EL (cell line): ENCODE data around the gene WBP1.

Experiments
- DNase-seq: peaks from one replicate; pipeline ENCODE4 v3.0.0-alpha.2; 2016

Gene WBP1

DNA sequence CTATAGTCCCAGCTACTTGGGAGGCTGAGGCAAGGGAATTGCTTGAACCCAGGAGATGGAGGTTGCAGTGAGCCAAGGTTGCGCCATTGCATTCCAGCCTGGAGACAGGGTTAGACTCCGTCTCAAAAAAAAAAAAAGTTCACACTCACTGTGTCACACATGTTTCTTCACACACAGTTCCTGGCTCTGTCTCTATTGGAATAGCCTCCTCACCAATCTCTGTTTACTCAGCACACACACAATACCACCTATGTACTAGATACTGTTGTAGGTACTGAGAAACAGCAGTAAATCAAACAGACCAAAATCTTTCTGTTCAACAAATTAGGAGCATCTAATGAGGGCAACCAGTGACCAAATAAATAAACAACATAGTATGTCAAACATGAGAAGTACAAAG lies 27.9 kb downstream of the WBP1 start:
- DNase-seq = no peak

DNA sequence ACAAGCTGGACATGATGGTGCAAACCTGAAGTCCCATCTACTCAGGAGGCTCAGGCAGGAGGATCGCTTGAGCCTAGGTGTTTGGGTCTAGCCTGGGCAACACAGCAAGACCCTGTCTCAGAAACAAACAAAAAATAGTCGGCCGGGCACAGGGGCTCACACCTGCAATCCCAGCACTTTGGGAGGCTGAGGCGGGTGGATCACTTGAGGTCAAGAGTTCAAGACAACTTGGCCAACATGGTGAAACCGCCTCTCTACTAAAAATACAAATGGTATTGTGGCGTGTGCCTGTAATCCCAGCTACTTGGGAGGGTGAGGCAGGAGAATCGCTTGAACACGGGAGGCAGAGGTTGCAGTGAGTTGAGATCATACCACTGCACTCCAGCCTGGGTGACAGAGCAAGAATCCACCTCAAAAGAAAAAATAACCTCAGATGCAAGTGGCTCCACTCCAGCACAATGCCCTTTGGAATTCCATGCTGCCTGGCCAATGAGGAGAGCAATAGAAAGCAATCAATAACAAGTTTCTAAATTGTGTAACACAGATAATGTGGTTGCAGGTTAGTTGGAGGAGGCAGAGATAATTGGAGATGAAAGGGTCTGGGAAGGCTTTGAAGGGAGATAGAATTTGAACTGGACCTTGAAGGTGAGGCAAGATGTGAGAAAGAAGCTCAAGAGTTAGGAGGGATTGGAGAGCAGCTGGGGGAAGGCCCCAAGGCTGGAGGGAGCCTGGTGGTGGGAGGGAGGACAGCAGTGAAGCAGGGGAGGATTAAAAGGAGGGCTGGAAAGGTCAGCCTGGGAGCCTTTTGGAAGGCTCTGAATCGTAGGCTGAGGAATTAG lies 30.6 kb downstream of the WBP1 start:
- no peak for DNase-seq

DNA sequence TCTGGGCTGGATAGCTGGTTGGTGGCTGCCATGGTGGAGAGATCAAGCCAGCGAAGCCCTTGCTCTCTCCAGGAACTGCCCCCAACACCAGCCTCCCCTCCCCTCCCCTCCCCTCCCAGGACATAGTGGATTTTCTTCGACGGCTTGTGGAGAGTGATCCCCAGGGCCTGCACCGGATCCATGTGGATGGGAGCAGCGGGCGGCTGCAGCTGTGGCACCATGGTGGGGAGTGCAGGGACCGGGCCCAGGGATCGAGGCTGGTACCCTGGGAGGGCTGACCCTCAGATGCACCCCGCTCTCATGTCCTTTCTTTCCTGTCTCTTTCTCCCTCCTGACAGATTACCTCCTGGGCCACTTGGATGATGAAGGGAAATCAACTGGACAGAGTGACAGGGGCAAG lies 31.7 kb downstream of the WBP1 start:
- no peak for DNase-seq

DNA sequence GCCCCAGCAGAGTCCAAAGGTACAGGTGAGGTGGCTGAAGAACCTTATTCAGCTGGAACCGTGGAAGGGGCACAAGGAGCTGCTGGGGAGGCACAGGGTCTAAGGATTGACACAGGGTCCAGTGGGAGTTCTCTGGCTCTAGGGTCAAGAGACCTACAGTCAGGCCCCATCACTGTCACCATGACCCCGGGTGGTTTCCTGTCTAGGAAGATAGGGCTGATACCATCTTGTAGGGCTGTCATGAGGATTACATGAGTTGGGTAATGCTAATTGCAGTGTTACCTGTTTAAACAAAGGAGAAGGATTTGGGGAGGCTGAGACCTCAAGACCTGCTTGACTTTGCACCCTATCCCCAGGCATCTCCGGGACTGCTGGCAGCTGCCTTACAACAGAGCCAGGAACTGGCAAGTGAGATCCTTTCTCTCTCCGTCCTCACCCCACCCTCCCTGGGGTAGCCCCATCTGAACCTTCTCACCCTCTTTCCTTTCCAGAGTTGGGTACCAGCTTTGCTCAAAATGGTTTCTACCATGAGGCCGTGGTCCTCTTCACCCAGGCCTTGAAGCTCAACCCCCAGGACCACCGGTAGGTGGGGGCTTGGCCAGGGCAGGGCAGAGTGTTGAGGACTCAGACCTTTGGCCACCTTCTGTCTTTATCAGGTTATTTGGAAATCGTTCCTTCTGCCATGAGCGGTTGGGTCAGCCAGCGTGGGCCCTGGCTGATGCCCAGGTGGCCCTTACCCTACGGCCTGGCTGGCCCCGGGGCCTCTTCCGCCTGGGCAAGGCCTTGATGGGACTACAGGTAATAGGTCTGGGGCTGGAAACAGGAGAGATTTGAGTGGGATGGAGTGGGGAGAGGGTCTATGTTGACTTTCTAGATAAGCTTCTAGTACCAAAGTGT lies 33.7 kb downstream of the WBP1 start:
- DNase-seq = no peak

DNA sequence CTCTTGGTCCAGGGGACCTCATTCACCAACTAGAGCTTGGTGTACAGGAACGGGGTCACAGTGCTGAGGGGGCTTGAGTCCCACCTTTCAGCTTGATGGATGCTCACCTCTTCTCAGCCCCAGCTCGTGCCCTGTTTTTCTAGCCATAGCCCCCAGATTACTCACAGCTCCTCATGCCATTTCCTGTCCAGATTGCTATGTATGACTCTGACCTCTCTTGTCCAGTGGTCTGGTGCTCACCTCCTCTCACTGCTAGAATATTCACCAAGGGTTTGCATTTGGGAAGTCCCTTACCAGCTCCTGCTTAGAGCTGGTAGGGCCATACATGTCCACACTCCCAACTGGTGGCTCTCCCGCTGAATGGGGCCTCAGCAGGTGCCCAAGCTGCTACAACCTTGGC lies 35.3 kb downstream of the WBP1 start:
- DNase-seq = peak; percentile 63

DNA sequence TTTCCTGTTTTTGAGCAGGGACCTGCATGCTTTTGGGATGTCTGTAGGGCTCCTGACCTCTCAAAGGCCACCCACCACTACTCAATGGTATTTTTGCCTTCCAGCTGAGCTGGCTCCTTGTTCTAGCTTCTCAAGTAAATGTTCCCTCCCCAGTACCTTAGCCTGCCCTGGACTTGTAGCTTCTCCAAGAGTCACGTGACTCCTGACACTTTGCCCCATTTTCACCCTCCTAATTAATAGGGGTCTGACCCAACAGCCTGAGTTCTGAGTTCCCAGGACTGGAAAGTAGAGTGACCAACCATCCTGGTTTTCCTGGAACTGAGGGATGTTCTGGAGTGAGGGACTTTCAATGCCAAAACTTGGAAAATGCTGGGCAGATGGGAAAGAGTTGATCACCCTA lies 37.2 kb downstream of the WBP1 start:
- DNase-seq = no peak

DNA sequence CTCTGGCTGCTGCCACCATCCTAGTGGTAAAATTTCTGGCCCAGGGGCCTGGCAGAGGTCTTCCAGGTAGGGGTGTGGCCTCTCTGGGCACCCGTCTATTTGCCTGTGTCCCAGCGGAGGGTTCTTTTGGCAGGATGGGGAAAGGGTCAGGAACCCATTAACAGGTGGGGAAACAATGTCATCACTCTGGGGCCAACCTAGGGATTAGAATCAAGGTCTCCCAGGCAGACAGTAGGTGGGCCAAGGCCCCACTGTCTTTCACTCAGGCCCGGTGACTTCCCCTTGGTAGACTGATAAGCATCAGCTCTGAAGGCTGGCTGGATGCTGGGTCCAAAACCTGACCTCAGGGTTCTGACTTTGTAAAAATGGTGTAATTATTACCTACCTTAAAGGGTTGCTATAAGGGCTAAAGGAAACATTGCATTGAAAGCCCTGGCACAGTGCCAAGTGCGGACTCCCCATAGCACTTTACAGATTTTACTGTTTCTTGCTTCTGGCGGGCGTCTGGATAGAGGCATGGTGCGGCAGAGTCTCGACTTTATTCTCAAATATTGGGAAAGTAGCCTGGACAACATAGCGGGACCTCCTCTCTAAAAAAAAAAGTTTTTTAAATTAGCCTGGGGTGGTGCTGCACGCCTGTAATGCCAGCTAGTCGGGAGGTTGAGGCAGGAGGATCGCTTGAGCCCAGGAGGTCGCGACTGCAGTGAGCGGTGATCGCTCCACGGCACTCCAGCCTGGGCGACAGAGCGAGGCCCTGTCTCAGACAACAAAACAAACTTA lies 38.9 kb downstream of the WBP1 start:
- no peak for DNase-seq

DNA sequence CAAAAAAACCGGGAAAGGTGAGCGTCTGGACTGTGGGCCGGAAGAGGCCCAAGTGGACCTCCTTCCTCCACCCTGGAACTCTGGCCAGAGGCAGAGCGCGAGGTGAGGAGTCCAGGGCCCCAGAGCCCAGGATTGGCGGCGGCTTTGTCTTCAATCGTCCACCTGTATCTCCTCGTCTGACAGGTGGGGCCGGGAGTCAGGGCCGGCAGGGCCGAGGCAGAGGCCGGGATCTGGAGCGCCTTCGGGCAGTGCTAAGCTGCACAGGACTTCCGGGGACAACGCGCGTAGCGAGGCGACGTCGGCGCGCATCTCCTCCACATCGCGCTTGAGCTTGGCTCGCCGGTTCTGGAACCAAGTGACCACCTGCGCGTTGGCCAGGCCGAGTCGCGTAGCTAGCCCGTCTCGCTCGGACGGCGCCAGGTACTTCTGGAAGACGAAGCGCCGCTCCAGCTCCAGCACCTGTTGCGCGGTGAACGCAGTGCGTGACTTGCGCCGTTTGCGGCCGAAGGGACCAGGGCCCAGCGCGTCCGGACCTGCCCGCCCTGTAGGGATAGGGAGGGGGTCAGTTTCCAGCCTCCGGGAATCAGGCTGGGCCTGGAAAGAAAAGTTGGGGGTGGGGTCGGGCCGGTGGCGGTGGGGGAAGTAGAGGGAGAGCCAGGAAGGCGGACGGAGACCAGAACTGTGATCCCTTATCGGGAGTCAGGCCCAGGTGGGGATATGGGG lies 39.7 kb downstream of the WBP1 start:
- DNase-seq = no peak

DNA sequence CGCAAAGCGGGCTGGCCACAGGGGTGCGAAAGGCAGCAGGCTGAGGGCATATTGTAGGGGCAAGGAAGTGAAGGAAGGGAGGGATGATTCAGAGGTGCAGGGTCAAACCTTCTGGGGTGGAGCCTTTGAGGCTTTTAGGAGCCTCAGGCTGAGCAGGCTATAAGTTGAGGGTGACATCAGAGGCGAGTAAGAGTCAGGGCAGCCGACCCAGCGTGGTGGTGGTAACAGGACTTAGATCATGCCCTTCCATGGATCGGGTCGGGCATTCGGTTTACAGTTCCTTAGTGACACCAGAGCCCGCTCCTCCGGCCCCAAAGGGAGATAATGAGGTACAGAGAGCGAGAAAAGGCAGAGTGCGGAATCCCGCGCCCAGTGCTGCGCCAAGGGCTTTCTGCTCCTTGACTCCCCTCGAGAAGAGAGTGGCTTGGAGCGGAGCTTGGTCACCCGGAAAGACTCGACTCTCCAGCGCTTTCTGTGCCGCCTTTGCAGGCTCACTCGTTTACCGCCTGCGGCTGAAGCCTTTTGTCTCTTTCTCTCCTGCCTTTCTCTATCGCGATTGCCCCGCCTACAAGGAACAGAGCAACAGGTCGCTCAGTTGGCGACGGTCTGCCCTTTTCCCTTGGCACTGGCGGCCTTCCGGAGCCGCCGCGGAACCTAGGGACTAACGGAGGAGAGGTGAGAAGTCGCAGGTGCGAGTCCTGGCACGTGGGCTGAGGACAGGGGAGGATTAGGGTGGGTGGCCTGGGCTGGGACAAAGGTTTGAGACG lies 40.4 kb downstream of the WBP1 start:
- DNase-seq = peak; percentile 84

DNA sequence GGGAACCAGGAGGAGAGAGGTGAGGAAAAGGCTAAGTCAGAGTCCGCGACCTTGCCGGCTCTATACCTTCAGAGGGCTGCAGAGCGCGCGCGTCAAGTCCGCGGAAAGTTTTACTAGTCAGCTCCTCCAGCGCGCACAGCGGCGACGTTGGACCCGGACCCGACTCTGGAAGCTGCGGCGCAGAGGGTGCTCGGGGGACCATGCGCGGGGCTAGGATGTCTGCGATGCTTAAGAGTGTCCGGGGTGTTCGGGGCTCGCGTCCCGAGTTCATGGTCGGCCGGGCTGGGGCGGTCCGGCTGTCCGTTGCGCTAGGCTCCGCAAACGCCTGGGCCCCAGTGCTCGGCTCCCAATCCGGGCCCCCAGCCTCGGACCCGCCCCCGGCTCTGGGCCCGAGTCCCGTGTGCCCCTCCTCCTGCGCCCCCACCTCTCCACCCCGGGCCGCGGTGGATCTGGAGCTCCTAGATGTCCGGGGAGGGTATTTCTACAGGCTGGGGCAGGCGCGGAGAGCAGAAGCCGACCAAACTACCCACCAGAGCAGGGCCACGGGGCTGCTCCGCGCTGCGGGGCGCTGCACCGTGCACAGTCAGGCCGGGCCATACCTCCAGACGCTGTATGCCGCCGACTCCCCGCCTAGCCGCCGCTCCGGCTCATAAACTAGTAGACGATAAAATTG lies 41.2 kb downstream of the WBP1 start, which contains the start of gene LBX2:
Gene LBX2 (minus strand): TSS at position 337 of the 673 bp plus-strand sequence. CDS start 66 bp downstream, at position 271.
- peak; percentile 36 for DNase-seq

DNA sequence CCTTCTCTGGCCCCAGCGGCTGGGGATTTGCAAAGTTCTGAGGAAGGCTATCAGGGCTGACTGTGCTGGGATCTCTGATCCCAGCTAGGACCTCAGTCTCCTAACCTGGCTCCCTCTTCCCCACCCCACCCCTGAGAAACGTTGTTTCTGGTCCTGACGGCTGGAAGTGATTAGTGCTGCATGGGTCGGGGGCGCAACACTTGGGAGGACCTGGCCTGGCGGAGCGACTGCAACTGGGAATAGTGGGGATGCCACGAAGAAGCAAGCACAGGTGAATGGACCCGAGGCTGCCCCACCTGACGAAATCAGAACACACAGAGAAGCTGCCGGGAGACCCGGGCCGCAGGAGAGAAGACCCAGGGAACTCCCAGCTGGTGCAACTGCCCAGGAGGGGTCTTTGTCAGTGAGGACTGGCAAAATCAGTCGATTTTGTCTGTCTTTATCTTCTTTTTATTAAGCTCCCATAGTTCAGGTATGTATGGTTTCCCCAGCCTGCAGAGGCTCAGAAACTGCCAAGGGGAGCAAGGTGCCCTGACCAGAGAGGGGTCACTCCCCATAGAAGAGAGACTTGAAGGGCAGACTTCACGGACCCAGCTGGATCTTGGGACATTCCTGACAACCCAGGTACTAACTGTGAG lies 41.8 kb downstream of the WBP1 start:
- no peak for DNase-seq

DNA sequence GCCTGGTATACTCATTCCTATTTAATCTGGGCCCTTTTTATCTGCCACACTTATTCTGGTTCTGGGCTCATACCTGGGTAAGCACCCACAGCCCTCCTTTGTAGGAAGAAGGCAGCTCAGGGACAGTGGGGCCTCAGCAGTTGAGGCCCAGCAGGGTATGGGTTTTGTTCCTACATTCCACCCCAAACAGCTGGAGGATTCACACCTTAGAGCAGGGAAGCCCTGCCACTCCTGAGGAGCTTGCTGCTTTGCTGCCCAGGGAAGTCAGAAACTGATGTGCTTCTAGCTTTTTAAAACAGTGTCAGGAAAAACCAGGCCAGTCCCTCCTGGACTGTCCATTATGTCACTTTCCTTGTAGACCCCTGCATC lies 42.3 kb downstream of the WBP1 start:
- no peak for DNase-seq

DNA sequence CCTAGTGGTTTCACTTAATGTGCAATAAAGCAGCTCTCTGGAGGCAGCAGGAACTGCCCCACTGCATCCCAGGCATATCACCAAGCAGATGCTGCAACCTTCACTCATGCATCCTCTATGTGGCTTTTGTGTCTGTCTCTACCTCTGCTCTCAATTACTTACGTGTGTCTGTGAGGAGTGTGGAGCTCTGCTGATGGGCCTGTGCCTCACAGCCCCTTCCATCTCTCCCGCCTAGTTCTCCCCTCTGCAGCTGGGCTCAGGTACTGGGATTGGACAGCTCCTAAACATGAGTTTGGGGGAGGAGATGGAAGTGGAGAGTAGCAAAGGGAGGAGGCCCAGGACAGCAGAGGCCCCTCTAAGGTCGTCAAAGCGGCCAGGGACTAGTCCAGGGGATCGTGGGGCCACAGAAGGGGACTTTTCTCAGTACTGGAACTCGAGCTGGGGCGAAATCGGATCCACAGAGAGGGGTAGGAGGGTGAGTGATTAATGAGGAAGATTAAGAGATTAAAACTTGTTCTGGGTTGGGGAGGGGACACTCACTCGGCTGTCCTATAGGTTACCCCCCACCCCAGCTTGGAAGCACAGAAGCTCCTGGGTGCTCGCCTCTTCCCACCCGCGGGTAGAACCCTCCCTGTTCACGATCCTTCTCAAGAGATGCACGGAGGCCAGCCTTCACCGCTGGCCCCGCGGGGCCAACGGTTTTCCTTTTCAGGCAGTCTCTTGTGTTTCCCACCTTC lies 43.3 kb downstream of the WBP1 start:
- DNase-seq = no peak

DNA sequence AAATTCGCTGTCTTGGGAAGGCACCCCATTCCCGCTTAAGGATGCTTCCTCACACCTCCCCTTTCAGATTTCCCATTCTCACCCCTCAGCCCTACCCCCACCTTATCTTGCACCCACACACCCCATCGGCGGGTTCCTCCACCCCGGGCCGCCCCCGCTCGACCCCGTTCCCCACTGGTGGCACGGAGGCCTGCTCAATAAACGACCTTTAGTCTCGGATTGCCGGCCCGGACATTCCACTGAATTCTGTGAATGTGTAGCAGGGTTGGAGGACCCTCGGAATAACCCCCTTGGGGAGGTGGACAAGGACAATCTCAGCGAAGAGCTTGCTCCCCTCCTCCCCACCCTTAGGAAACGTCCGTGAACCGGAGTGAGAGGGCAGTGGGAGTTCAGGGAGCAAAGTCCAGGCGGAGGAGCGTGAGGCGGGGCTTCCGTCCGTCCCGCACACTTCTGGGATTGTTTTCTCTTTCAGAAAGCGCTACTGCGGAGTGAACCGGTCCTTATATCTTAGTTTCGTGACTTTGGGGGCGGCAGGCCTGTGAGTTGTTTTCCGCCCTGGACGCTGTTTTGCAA lies 44.0 kb downstream of the WBP1 start:
- no peak for DNase-seq

DNA sequence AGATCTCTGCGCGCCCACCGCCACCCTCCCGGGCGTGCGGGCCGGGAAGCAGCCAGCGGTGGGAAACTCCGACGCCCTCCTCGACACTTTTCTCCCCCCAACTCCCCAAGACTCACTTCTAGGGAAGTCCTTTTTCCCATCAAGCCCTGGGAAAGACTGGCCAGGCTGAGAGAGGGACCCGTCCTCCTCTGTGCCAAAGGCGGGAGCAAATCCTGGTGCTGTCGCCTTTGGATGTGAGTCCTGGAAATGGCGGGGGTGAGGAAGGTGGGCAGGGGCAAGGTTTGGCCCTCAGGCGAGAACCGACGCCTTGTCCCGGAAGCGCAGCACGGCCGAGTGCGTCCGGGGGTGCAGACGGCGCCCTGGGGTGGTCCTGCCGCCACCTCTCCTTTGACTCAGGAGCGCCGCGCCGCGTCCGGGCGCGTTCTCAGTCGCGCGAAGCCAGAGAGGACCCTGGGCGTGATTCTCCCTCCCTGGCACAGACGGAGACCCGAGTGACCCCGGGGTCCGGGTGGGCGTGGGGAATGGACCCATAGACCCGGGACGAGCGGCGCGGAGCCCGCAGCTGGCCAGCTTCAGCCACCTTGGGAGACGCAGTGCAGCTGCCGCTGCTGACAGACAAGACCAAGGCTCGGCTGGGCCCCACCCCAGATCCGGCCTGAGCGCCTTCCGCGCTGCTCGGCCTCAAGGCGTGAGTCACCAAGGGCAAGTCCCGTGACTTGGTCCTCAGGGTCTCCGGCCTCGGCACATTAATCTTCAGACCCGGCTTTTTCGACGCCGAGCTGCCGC lies 44.7 kb downstream of the WBP1 start:
- peak; percentile 85 for DNase-seq

DNA sequence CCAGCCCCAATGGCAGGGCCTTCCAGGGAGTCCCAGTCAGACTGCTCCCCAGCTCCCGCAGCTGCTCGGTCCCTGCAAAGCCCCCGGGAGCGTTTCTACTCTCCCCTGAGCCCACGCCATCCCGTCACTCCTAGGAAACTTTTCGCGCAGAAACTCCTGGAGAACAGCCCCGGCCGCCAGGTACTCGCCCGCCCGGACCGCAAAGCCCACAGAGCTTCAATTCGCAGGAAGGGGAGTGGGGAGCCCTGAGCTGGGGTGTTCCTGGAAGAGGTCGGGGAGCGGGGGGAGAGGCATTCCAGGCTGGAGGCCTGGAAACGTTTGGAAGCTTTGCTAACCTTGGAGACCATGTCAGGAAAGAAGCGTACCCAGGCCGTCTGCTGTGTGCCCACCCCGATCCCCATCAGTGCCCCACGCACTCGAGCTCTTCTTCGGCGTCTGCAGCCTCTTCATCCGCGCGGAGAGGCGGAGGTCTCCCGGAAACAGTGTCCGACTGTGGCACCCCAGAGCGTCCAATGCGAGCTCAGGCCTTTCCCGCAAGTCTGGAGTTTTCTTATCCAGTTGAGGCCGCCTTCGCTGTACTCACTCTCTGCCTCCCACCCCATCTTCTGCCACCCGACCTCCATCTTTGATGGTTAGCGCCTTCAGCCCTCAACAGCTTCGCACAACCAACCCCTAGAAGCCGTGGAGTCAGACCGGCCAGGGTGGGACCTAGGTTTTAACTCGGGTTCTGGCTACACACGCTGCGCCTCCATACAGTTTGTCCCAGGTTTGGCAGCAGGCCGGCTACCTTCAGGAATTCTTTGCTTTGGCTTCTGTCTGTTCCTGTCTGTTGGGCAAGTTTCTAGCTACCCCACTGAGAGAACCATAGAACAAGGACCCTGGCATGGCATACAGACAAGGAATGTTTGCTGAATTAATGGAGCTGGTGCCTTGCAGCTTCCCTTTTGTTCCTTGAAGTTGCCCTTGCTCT lies 45.6 kb downstream of the WBP1 start:
- no peak for DNase-seq

DNA sequence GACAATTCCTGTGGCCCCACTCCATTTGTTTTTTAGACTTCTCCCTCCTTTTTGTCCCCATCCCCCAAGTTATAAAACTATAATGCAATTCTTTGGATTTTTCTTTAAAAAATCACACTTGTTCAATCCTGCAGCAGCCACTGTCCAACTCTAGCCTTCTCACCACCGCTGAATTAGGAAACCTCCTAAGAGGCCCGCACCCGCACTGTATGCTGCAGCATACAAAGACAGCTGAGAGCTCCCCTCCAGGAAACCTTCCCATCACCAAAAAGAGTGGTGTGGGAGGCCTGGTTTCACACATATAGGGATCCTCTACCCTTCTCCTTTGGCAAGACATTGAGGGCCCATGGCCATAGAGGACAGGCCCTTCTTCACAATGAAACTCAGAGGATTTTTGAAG lies 46.4 kb downstream of the WBP1 start:
- no peak for DNase-seq
